ENCODE data around the gene CELF1. TPM values are rescaled to one million over a fixed set of nuclear protein-coding genes. Genes with fewer than 3 reads are reported as not detected.

Gene CELF1
- total and polyA plus RNA-seq, 2 donors (not counting 1 experiment from before 2014, with no cell fraction given), result 52.0 to 153 TPM

GRCh38 chr11:47509077-47509536 lies 43.8 kb downstream of the CELF1 start:
- Mint-ChIP-seq H3K4me1 (peaks cover 70% of the 10 kb centered on the region), H3K27me3 (no peaks in the 10 kb centered on the region), H3K4me3 (peak overlapping the region; percentile 52), H3K9me3 (ENCODE audit: insufficient read depth) (no peaks in the 10 kb centered on the region), H3K27ac (peak overlapping the region; percentile 81)
- Histone ChIP-seq H3K27ac (ENCODE audit: low read length in 2 of 2) (peak overlapping the region; percentile 46 to 91), H3K36me3 (replicated peaks in 1 of 2; ENCODE audit: control extremely low read depth in 1 of 2, control insufficient read depth in 1 of 2, extremely low read depth in 1 of 2, insufficient read depth in 2 of 2, low read length in 1 of 2) (peaks cover 5 to 10% of the 10 kb centered on the region in 2 experiments), H3K9ac (ENCODE audit: low read length) (no peak overlapping the region), H4K20me1 (ENCODE audit: control insufficient read depth, insufficient read depth, low read length, poor library complexity, severe bottlenecking) (peaks cover 38% of the 10 kb centered on the region), H3K4me3 (ENCODE audit: control extremely low read depth in 1 of 5, extremely low read depth in 1 of 5, insufficient read depth in 1 of 5, low read depth in 2 of 5, low read length in 4 of 5) (no peak overlapping the region), H3K4me1 (ENCODE audit: control insufficient read depth in 2 of 2, insufficient read depth in 2 of 2, low read length in 2 of 2) (peaks cover 56 to 68% of the 10 kb centered on the region in 2 donors), H3K9me3 (ENCODE audit: control extremely low read depth in 1 of 3, control insufficient read depth in 2 of 3, insufficient read depth in 1 of 3, low read length in 2 of 3) (no peaks in the 10 kb centered on the region), H3K79me2 (ENCODE audit: control insufficient read depth, insufficient read depth, low read length) (peaks cover 92% of the 10 kb centered on the region), H2AFZ (ENCODE audit: insufficient read depth, low read depth, low read length, poor library complexity, severe bottlenecking) (no peak overlapping the region), H3K4me2 (replicated peaks; ENCODE audit: low read depth, low read length, poor library complexity, severe bottlenecking) (peak overlapping the region; percentile 16), H3K27me3 (replicated peaks in 1 of 4; ENCODE audit: control extremely low read depth in 1 of 4, control insufficient read depth in 3 of 4, insufficient read depth in 4 of 4, low read length in 3 of 4) (no peaks in the 10 kb centered on the region)
- WGBS (ENCODE audit: insufficient coverage), result 60% methylated on average over 1 of the region's 4 CpGs
- no peak for ATAC-seq (ENCODE audit: low read depth)
- intact Hi-C loops (cut with micrococcal nuclease), result loop anchor here (2.0 kb wide), 1 partner anchor 44 kb away; the partner anchor contains the start of gene CELF1
- no peak for DNase-seq
- ChIA-PET CTCF (interaction anchor here (1.4 to 1.9 kb wide), 3 partner anchors 9 to 97 kb away, joined by 4 to 5 read pairs (median 5); no protein-coding TSS in a partner anchor), POLR2A (interaction anchor here (0.7 kb wide), 1 partner anchor 475 kb away, joined by 3 read pairs; no protein-coding TSS in a partner anchor)
- TF ChIP-seq CTCF (IDR thresholded peaks at IDR 0.05) (no peak), EZH2 (IDR thresholded peaks at IDR 0.05; ENCODE audit: borderline replicate concordance, insufficient read depth, low read depth, low read length, poor library complexity, severe bottlenecking) (no peak)

- WGBS (ENCODE audit: insufficient coverage), result 98% methylated on average over 7 of the region's 8 CpGs
- H4K20me1 ChIP-seq (ENCODE audit: control insufficient read depth, insufficient read depth, low read length, poor library complexity, severe bottlenecking), result peaks cover 45% of the 10 kb centered on the region
- peak overlapping the region; percentile 81 for H3K27ac Mint-ChIP-seq
- H3K79me2 ChIP-seq (ENCODE audit: control insufficient read depth, insufficient read depth, low read length), result peaks cover 92% of the 10 kb centered on the region
- no peaks in the 10 kb centered on the region for H3K27me3 ChIP-seq (replicated peaks in 1 of 4; ENCODE audit: control extremely low read depth in 1 of 4, control insufficient read depth in 3 of 4, insufficient read depth in 4 of 4, low read length in 3 of 4)
- H3K27me3 Mint-ChIP-seq, result no peaks in the 10 kb centered on the region
- CTCF ChIA-PET, result interaction anchor here (0.6 to 1.9 kb wide), 4 partner anchors 10 to 96 kb away, joined by 3 to 5 read pairs (median 4); no protein-coding TSS in a partner anchor
- peak overlapping the region; percentile 46 to 91 for H3K27ac ChIP-seq (ENCODE audit: low read length in 2 of 2)
- ATAC-seq (ENCODE audit: low read depth) (no peak), DNase-seq (no peak)
- H3K4me2 ChIP-seq (replicated peaks; ENCODE audit: low read depth, low read length, poor library complexity, severe bottlenecking), result peak overlapping the region; percentile 68
- no peak overlapping the region for H3K4me3 ChIP-seq (ENCODE audit: control extremely low read depth in 1 of 5, extremely low read depth in 1 of 5, insufficient read depth in 1 of 5, low read depth in 2 of 5, low read length in 4 of 5)
- intact Hi-C loops (cut with micrococcal nuclease), result loop anchor here (2.0 kb wide), 1 partner anchor 44 kb away; the partner anchor contains the start of gene CELF1
- peaks cover 69% of the 10 kb centered on the region for H3K4me1 Mint-ChIP-seq
- peaks cover 6 to 10% of the 10 kb centered on the region in 2 experiments for H3K36me3 ChIP-seq (replicated peaks in 1 of 2; ENCODE audit: control extremely low read depth in 1 of 2, control insufficient read depth in 1 of 2, extremely low read depth in 1 of 2, insufficient read depth in 2 of 2, low read length in 1 of 2)
- TF ChIP-seq CTCF (IDR thresholded peaks at IDR 0.05) (no peak), EZH2 (IDR thresholded peaks at IDR 0.05; ENCODE audit: borderline replicate concordance, insufficient read depth, low read depth, low read length, poor library complexity, severe bottlenecking) (no peak)
- H3K9me3 ChIP-seq (ENCODE audit: control extremely low read depth in 1 of 3, control insufficient read depth in 2 of 3, insufficient read depth in 1 of 3, low read length in 2 of 3), result no peaks in the 10 kb centered on the region
- peaks cover 49 to 62% of the 10 kb centered on the region in 2 donors for H3K4me1 ChIP-seq (ENCODE audit: control insufficient read depth in 2 of 2, insufficient read depth in 2 of 2, low read length in 2 of 2)
- no peak overlapping the region for H2AFZ ChIP-seq (ENCODE audit: insufficient read depth, low read depth, low read length, poor library complexity, severe bottlenecking)
- POLR2A ChIA-PET, result no interaction called here
- H3K9ac ChIP-seq (ENCODE audit: low read length), result peak overlapping the region; percentile 25
- H3K9me3 Mint-ChIP-seq (ENCODE audit: insufficient read depth), result no peaks in the 10 kb centered on the region
- no peak overlapping the region for H3K4me3 Mint-ChIP-seq
Observed at GRCh38 chr11:47508240-47508957, 44.5 kb downstream of the CELF1 start.
